Epithelial cell of proximal tubule (primary cell): Measurements from ENCODE around the gene FRS3. TPM values are rescaled to one million over a fixed set of nuclear protein-coding genes. Genes with fewer than 3 reads are reported as not detected.
"Not testable (repeated sequence)": the region's sequence is repeated elsewhere in the genome, so short reads cannot be mapped to it uniquely, and the experiment has no call there.

Experiments
- DNase-seq: peaks from one replicate; pipeline ENCODE4 v3.0.0-alpha.2; 2011; ENCODE audit warnings: low read depth
- H3K4me3 ChIP-seq: 2 replicates; pipeline ENCODE4 v1.5.1; 2011; ENCODE audit warnings: low read depth, mild to moderate bottlenecking, low read length
- CTCF ChIP-seq: conservative IDR thresholded peaks from 2 replicates; pipeline ENCODE4 v1.5.1; 2012; ENCODE audit warnings: low read depth, mild to moderate bottlenecking, low read length
- total RNA-seq: library from RNA; depleted of rRNA; stranded (reverse); fragments of >200 nt; gene quantifications from 2 replicates; pipeline ENCODE4 v1.2.3, GENCODE V29; 2015

FRS3 gene
- total RNA-seq, 1 donor from 2014 or later: 6.1 TPM

DNA sequence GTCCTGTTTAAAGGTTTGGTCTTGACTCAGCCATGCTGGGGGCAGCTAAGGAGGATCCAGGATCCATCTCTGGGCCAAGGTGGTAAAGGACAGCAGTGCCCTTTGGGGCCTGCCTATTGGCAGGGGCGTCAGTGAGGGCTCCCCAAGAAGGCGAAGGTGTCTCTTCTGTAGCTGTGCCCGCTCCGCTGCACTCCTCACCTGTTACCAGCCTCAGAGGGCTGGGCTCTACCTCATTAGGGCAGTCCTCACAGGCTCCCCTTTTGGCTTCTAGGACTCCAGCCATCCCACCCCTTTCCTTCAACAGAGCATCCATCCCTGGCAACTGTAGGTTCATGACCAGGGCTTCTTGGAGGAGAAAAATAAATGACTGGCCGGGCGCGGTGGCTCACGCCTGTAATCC, 10.3 kb downstream of the FRS3 start:
- DNase-seq: no peak
- H3K4me3 ChIP-seq: no peak overlapping the region
- no peak for TF ChIP-seq CTCF

- no peak overlapping the region for H3K4me3 ChIP-seq
- no peak for DNase-seq
- no peak for TF ChIP-seq CTCF
Measured at GRCh38 chr6:41768545-41769308, 11.0 kb downstream of the FRS3 start.

GRCh38 chr6:41767112-41767833, 12.4 kb downstream of the FRS3 start:
- no peak for TF ChIP-seq CTCF
- DNase-seq: no peak
- no peak overlapping the region for H3K4me3 ChIP-seq

- H3K4me3 ChIP-seq, DNase-seq: not testable (repeated sequence)
Measured at GRCh38 chr6:41766043-41766664, 13.5 kb downstream of the FRS3 start.

- DNase-seq: no peak
- TF ChIP-seq CTCF: no peak
- no peak overlapping the region for H3K4me3 ChIP-seq
Measured at GRCh38 chr6:41763470-41763869, 16.2 kb downstream of the FRS3 start.

DNA sequence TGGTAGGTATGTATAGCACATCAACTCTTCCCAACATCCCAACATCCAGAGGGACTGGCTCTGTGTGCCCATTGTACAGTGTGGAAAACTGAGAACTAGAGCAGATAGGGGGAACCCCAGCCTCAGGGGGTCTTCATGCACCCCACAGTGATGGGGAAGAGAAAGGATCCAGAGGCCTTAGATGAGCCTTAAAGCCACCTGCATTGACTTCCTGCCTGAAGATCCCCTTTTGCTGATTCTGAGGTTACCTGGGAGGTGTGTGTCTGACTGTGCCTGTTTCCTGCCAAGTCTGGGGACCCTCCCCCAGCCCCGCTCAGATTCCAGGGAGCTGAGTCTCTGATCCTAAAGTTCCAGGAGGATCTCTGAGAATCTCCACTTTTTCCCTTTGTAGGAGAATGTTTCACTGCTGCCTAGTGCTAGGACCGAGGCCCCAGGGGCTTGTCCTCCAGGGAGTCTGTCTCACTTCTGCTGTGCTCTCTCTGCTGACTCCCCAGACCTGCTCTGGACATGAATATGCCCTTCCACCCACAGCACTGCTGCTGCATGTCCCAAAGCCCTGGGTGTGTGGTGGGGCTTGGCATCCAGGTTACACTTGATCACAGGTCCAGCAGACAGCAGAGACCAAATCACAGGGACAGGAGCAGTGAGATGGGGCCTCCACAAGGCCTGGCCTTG, 19.7 kb downstream of the FRS3 start:
- DNase-seq: no peak
- no peak for TF ChIP-seq CTCF
- H3K4me3 ChIP-seq: no peak overlapping the region

GRCh38 chr6:41759106-41759904, 20.4 kb downstream of the FRS3 start:
- DNase-seq: no peak
- H3K4me3 ChIP-seq: no peak overlapping the region
- TF ChIP-seq CTCF: no peak
